ENCODE results near the gene ILDR2. TPM values are rescaled to one million over a fixed set of nuclear protein-coding genes. Genes with fewer than 3 reads are reported as not detected.
A peak's percentile ranks its signal among the peaks of the same experiment; 100 is the strongest.

ILDR2 gene
- total and polyA plus RNA-seq, 2 donors (not counting 1 experiment from before 2014, with no cell fraction given) = under 0.01 to 0.14 TPM

DNA sequence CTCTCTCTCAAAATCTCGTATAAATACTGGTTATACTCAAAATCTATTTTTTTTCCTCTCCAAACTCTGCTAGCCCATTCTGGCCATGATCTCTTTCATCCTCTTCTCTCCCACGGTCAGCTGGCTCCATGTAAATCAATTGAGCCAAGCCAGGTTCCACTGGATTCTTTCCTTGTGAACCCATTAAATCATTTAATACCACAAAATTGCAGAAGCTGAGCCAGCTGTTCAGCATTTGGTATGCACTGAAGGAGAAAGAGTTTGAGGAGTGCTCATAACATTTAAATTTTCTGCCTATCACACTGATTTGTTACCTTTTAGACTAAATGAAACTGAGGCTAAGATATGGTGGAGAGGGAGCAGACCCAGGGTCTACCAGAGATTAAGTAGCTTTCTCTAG lies 70.2 kb downstream of the ILDR2 start:
- Histone ChIP-seq H3K27ac (ENCODE audit: insufficient read depth, low read length) (no peak overlapping the region), H3K9ac (ENCODE audit: insufficient read depth, low read length) (no peak overlapping the region), H2AFZ (ENCODE audit: low read length) (no peak overlapping the region), H4K20me1 (ENCODE audit: control insufficient read depth, extremely low read depth, insufficient read depth, low read length) (no peaks in the 10 kb centered on the region), H3K4me1 (ENCODE audit: control insufficient read depth, extremely low read depth, insufficient read depth, low read length) (no peaks in the 10 kb centered on the region), H3K4me2 (ENCODE audit: extremely low read depth, insufficient read depth, low read length) (no peak overlapping the region), H3K36me3 (ENCODE audit: control insufficient read depth, insufficient read depth, low read length) (no peaks in the 10 kb centered on the region), H3K27me3 (ENCODE audit: control insufficient read depth, insufficient read depth, low read length) (no peaks in the 10 kb centered on the region), H3K4me3 (replicated peaks in 1 of 4; ENCODE audit: control extremely low read depth in 1 of 4, insufficient read depth in 1 of 4, low read depth in 3 of 4, low read length in 4 of 4) (no peak overlapping the region), H3K9me3 (ENCODE audit: control insufficient read depth, insufficient read depth, low read depth, low read length) (no peaks in the 10 kb centered on the region), H3K79me2 (ENCODE audit: control insufficient read depth, insufficient read depth, low read length) (no peaks in the 10 kb centered on the region)
- peak in 1 of 2 donors; percentile 83 for DNase-seq (ENCODE audit: low read depth in 2 of 2)
- TF ChIP-seq EZH2 (IDR thresholded peaks at IDR 0.05; ENCODE audit: low read length, missing control alignments) = no peak
- TF ChIP-seq, protein P1, sequence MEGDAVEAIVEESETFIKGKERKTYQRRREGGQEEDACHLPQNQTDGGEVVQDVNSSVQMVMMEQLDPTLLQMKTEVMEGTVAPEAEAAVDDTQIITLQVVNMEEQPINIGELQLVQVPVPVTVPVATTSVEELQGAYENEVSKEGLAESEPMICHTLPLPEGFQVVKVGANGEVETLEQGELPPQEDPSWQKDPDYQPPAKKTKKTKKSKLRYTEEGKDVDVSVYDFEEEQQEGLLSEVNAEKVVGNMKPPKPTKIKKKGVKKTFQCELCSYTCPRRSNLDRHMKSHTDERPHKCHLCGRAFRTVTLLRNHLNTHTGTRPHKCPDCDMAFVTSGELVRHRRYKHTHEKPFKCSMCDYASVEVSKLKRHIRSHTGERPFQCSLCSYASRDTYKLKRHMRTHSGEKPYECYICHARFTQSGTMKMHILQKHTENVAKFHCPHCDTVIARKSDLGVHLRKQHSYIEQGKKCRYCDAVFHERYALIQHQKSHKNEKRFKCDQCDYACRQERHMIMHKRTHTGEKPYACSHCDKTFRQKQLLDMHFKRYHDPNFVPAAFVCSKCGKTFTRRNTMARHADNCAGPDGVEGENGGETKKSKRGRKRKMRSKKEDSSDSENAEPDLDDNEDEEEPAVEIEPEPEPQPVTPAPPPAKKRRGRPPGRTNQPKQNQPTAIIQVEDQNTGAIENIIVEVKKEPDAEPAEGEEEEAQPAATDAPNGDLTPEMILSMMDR (conservative IDR thresholded peaks at IDR 0.05 in 1 of 2, IDR thresholded peaks at IDR 0.05 in 1 of 2; ENCODE audit: low read depth in 1 of 2, low read length in 2 of 2) = no peak

DNA sequence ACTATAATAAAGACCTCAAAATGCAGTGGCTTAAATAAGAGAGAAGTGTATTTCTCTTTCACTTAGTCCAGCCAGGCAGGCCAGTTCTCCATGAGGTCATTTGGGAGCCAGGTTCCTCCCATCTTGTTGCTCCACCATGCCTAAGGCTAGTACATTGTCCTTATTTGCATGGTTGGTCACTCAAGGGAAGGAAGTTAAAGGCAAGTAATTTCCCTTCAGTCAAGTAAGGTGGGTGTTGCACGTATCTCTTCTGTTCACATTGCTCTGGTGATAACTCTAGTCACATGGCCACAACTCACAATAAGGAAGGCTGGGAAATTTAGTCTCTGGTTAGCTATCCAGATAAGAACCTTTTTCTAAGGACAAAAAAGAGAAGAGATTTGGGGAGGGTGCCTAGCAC lies 72.1 kb downstream of the ILDR2 start:
- Histone ChIP-seq H2AFZ (ENCODE audit: low read length) (no peak overlapping the region), H4K20me1 (ENCODE audit: control insufficient read depth, extremely low read depth, insufficient read depth, low read length) (no peaks in the 10 kb centered on the region), H3K4me3 (replicated peaks in 1 of 4; ENCODE audit: control extremely low read depth in 1 of 4, insufficient read depth in 1 of 4, low read depth in 3 of 4, low read length in 4 of 4) (no peak overlapping the region), H3K36me3 (ENCODE audit: control insufficient read depth, insufficient read depth, low read length) (no peaks in the 10 kb centered on the region), H3K9ac (ENCODE audit: insufficient read depth, low read length) (no peak overlapping the region), H3K79me2 (ENCODE audit: control insufficient read depth, insufficient read depth, low read length) (no peaks in the 10 kb centered on the region), H3K27ac (ENCODE audit: insufficient read depth, low read length) (no peak overlapping the region), H3K4me2 (ENCODE audit: extremely low read depth, insufficient read depth, low read length) (no peak overlapping the region), H3K9me3 (ENCODE audit: control insufficient read depth, insufficient read depth, low read depth, low read length) (no peaks in the 10 kb centered on the region), H3K27me3 (ENCODE audit: control insufficient read depth, insufficient read depth, low read length) (no peaks in the 10 kb centered on the region), H3K4me1 (ENCODE audit: control insufficient read depth, extremely low read depth, insufficient read depth, low read length) (no peaks in the 10 kb centered on the region)
- no peak for TF ChIP-seq EZH2 (IDR thresholded peaks at IDR 0.05; ENCODE audit: low read length, missing control alignments)
- TF ChIP-seq, protein P1 (conservative IDR thresholded peaks at IDR 0.05 in 1 of 2, IDR thresholded peaks at IDR 0.05 in 1 of 2; ENCODE audit: low read depth in 1 of 2, low read length in 2 of 2) = no peak
- DNase-seq (ENCODE audit: low read depth in 2 of 2) = no peak

DNA sequence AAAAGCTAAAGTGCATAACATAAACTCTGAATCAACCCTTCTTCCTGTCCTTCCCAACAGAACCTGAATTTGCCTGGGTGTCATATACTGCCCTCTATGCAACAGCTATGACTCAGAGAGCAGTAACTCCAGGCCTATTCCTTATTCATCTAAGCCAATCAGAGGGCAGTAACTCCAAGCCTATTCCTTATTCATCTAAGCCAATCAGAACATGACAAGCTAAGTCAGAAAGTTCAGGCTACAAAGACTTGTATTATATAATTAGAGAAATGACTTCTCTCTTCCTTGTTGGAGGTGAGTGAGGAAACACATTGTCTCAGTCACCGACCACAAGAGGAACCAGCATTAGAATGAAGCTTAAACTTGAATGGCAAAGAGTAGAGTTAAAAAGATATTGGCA lies 73.1 kb downstream of the ILDR2 start:
- H3K4me3 ChIP-seq (replicated peaks in 1 of 4; ENCODE audit: control extremely low read depth in 1 of 4, insufficient read depth in 1 of 4, low read depth in 3 of 4, low read length in 4 of 4) = no peak overlapping the region
- no peaks in the 10 kb centered on the region for H4K20me1 ChIP-seq (ENCODE audit: control insufficient read depth, extremely low read depth, insufficient read depth, low read length)
- no peak overlapping the region for H2AFZ ChIP-seq (ENCODE audit: low read length)
- H3K36me3 ChIP-seq (ENCODE audit: control insufficient read depth, insufficient read depth, low read length) = no peaks in the 10 kb centered on the region
- H3K27ac ChIP-seq (ENCODE audit: insufficient read depth, low read length) = no peak overlapping the region
- no peaks in the 10 kb centered on the region for H3K79me2 ChIP-seq (ENCODE audit: control insufficient read depth, insufficient read depth, low read length)
- no peak overlapping the region for H3K9ac ChIP-seq (ENCODE audit: insufficient read depth, low read length)
- H3K9me3 ChIP-seq (ENCODE audit: control insufficient read depth, insufficient read depth, low read depth, low read length) = no peaks in the 10 kb centered on the region
- TF ChIP-seq, protein P1 (conservative IDR thresholded peaks at IDR 0.05 in 1 of 2, IDR thresholded peaks at IDR 0.05 in 1 of 2; ENCODE audit: low read depth in 1 of 2, low read length in 2 of 2) = no peak
- TF ChIP-seq EZH2 (IDR thresholded peaks at IDR 0.05; ENCODE audit: low read length, missing control alignments) = no peak
- no peaks in the 10 kb centered on the region for H3K4me1 ChIP-seq (ENCODE audit: control insufficient read depth, extremely low read depth, insufficient read depth, low read length)
- no peak overlapping the region for H3K4me2 ChIP-seq (ENCODE audit: extremely low read depth, insufficient read depth, low read length)
- H3K27me3 ChIP-seq (ENCODE audit: control insufficient read depth, insufficient read depth, low read length) = no peaks in the 10 kb centered on the region
- peak in 1 of 2 donors; percentile 68 for DNase-seq (ENCODE audit: low read depth in 2 of 2)
